Transverse colon (tissue), 4 donors: Measurements from ENCODE around the gene SNAPC3. TPM values are rescaled to one million over a fixed set of nuclear protein-coding genes. Genes with fewer than 3 reads are reported as not detected.

ENCODE experiments used
- DNase-seq: peaks from one replicate; pipeline ENCODE4 v3.0.0-alpha.2; 2019
- H3K27ac ChIP-seq, 4 donors: fragments of 200-600 bp; sonication (generic); 2 replicates each; pipeline ENCODE4 v1.5.1; 2016 to 2018; ENCODE audit warnings: inconsistent platforms in 4 of 4
- H3K27me3 ChIP-seq: fragments of 200-600 bp; sonication (generic); 2 replicates; pipeline ENCODE4 v1.5.1; 2017; ENCODE audit warnings: inconsistent platforms
- H3K36me3 ChIP-seq, 4 donors: fragments of 200-600 bp; sonication (generic); 2 replicates each; pipeline ENCODE4 v1.5.1; 2017 to 2019; ENCODE audit warnings: inconsistent platforms in 4 of 4
- H3K4me1 ChIP-seq, 4 donors: fragments of 200-600 bp; sonication (generic); 2 replicates each; pipeline ENCODE4 v1.5.1; 2017 to 2020; ENCODE audit warnings: inconsistent platforms in 4 of 4
- H3K4me3 ChIP-seq, 4 donors: fragments of 200-600 bp; sonication (generic); 1 replicate in 1 of 4; 2 replicates in 3 of 4; pipeline versions ENCODE4 v1.5.1 to v1.6.1; 2017 to 2019; ENCODE audit warnings: inconsistent platforms in 4 of 4
- H3K9me3 ChIP-seq, 2 donors: fragments of 200-600 bp; sonication (generic); 2 replicates each; pipeline ENCODE4 v1.5.1; 2017 to 2019; ENCODE audit warnings: inconsistent platforms in 2 of 2
- CTCF ChIP-seq, 5 experiments: fragments of 200-600 bp in 3 of 5; fragments of 450-650 bp in 2 of 5; sonication (generic) in 3 of 5; IDR thresholded peaks; 1 replicate in 2 of 5; 2 replicates in 3 of 5; pipeline ENCODE4 v1.5.1; 2016 to 2017; ENCODE audit warnings: antibody characterized with exemption in 5 of 5, inconsistent platforms in 3 of 5, mild to moderate bottlenecking in 2 of 5, moderate library complexity in 1 of 5
- EP300 ChIP-seq: sonication (generic); formaldehyde crosslinking; IDR thresholded peaks from one replicate; pipeline ENCODE4 v1.6.1; 2017; ENCODE audit warnings: antibody characterized with exemption, low read depth
- POLR2A ChIP-seq: fragments of 450-650 bp; IDR thresholded peaks from one replicate; pipeline ENCODE4 v1.6.1; 2016; ENCODE audit warnings: antibody characterized with exemption, mild to moderate bottlenecking, moderate library complexity
- POLR2AphosphoS5 ChIP-seq, 3 donors: sonication (generic); formaldehyde crosslinking; IDR thresholded peaks; one replicate each; pipeline ENCODE4 v1.6.1; 2016; ENCODE audit warnings: antibody characterized with exemption in 3 of 3
- WGBS, 2 donors: methylation state at CpG; one replicate each; pipeline ENCODE4 v1.1.5; 2018; ENCODE audit warnings: low coverage in 1 of 2; 5-methylcytosine and 5-hydroxymethylcytosine counted together
- in situ Hi-C, 4 donors: fragments of 200-750 bp; cut with MboI; loops; one replicate each; pipeline versions ENCODE4 v1.15.0 to v1.15.1; 2017; ENCODE audit warnings: low sequenced_read_pairs in 3 of 4, low pct_ligation_motif_present in 1 of 4, low pct_unique_long_range_greater_than_20kb in 1 of 4
- intact Hi-C: fragments of 100-400 bp; cut with DNase I; formaldehyde crosslinking; loops from one replicate; pipeline ENCODE4 v1.15.1; 2023; ENCODE audit warnings: low total_unique reads
- total RNA-seq, 4 donors: library from RNA; depleted of rRNA; stranded (reverse); fragments of >200 nt; gene quantifications; one replicate each; pipeline ENCODE4 v1.1.0, GENCODE V29; 2016

Gene SNAPC3
- total RNA-seq: 10 to 100 TPM; 44.9 to 70.7 (median 52.5) TPM

- peak within 1 kb of the TSS; percentile 72 to 94 (median 88) for H3K4me3 ChIP-seq
- peak; percentile 90 to 96 (median 93) for TF ChIP-seq POLR2AphosphoS5 (IDR thresholded peaks at IDR 0.05)
- TF ChIP-seq POLR2A: peak; percentile 89
- TF ChIP-seq CTCF (IDR thresholded peaks at IDR 0.05): peak in 2 of 5 experiments; percentile 49 to 50
- peak; percentile 87 for TF ChIP-seq EP300
- 0 to 5% methylated on average over 4 to 66 of the region's 70 CpGs for WGBS, 2 donors
- peaks cover 18 to 50% (median 38%) of the 10 kb centered on the region in 4 donors for H3K4me1 ChIP-seq
- no peaks in the 10 kb centered on the region for H3K9me3 ChIP-seq
- peaks cover 0 to 12% (median 3%) of the 10 kb centered on the region in 4 donors for H3K36me3 ChIP-seq
- peak within 1 kb of the TSS; percentile 88 to 94 (median 91) for H3K27ac ChIP-seq
- H3K27me3 ChIP-seq: no peaks in the 10 kb centered on the region
- intact Hi-C loops: loop anchor here (10.0 kb wide), 1 partner anchor 208 kb away; no protein-coding TSS in a partner anchor
- in situ Hi-C loops: loop anchor here in 3 of 4 donors (25.0 kb wide), 3 partner anchors 110 to 210 kb away; partner anchors contain the start of gene TTC39B (in 1 of the 3)
- peak; percentile 97 for DNase-seq
Measured at GRCh38 chr9:15422372-15423230, at the start of gene SNAPC3. Gene SNAPC3 (plus strand): TSS chr9:15422876. CDS start chr9:15422880, 4 bp downstream.

- 47 to 69% methylated on average over 2 of the region's 2 CpGs for WGBS, 2 donors
- DNase-seq: no peak
- intact Hi-C loops: no loop called here
Measured at GRCh38 chr9:15373881-15374280, 48.8 kb upstream of the SNAPC3 start.

GRCh38 chr9:15374310-15374709 lies 48.4 kb upstream of the SNAPC3 start:
- WGBS, 2 donors: 78 to 85% methylated on average over 2 to 4 of the region's 4 CpGs
- H3K27ac ChIP-seq: peak overlapping the region; percentile 75 to 82 (median 80)

More at GRCh38 chr9:15373881-15374280, 48.8 kb upstream of the SNAPC3 start:
- in situ Hi-C loops: no loop called here
- TF ChIP-seq POLR2A: no peak
- no peak for TF ChIP-seq CTCF (IDR thresholded peaks at IDR 0.05)
- TF ChIP-seq POLR2AphosphoS5 (IDR thresholded peaks at IDR 0.05): no peak
- no peak for TF ChIP-seq EP300
- peaks cover 17 to 48% (median 34%) of the 10 kb centered on the region in 4 donors for H3K4me1 ChIP-seq
- H3K36me3 ChIP-seq: no peaks in the 10 kb centered on the region
- no peaks in the 10 kb centered on the region for H3K9me3 ChIP-seq
- H3K27me3 ChIP-seq: no peaks in the 10 kb centered on the region
- H3K27ac ChIP-seq: peak overlapping the region; percentile 75 to 82 (median 80)
- no peak overlapping the region for H3K4me3 ChIP-seq

More at GRCh38 chr9:15374310-15374709, 48.4 kb upstream of the SNAPC3 start:
- Histone ChIP-seq H3K4me1 (peaks cover 17 to 48% (median 34%) of the 10 kb centered on the region in 4 donors), H3K27me3 (no peaks in the 10 kb centered on the region), H3K36me3 (no peaks in the 10 kb centered on the region), H3K4me3 (no peak overlapping the region), H3K9me3 (no peaks in the 10 kb centered on the region)
- DNase-seq: no peak
- in situ Hi-C loops (no loop called here), intact Hi-C loops (no loop called here)
- TF ChIP-seq EP300 (no peak), CTCF (IDR thresholded peaks at IDR 0.05) (no peak), POLR2AphosphoS5 (IDR thresholded peaks at IDR 0.05) (no peak), POLR2A (no peak)
